ENCODE data around the gene SLC4A11. TPM values are rescaled to one million over a fixed set of nuclear protein-coding genes. Genes with fewer than 3 reads are reported as not detected.

The SLC4A11 gene
- total and polyA plus RNA-seq, 7 donors = 0.10 to 1.4 (median 0.44) TPM

DNA sequence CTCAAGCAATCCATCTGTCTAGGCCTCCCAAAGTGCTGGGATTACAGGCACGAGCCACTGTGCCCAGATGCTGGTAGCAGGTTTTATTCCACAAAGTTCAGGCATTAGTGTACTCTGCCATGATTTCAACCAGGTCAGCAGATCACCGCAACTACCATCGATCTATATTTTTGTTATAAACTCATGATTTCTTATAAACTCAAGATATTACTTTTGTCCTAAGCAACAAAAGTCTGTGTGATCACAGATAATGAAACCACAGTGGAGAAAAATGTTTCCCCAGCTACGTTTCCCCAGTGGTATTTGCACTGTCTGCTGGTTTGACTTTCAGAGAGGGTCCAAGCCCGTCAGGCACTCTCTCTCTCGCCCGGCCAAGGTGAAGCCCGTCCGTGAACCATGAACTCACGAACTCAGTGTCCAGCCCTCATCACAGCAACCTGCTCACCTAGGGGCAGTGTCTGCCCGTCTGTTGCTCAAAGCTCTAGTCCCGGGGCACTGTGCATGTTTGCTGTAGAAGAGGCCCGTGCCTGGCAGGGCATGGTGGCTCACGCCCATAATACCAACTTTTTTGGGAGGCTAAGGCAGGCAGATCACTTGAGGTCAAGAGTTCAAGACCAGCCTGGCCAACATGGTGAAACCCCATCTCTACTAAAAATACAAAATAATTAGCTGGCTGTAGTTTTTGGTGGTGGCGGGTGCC is 7.0 kb downstream of the SLC4A11 start:
- DNase-seq (no peak), ATAC-seq (no peak)
- no peaks in the 10 kb centered on the region for H3K36me3 ChIP-seq (ENCODE audit: insufficient read depth in 1 of 2, low read depth in 1 of 2)
- intact Hi-C loops (cut with DNase I) = no loop called here
- H3K9me3 ChIP-seq = no peaks in the 10 kb centered on the region
- peaks cover 0 to 5% (median 2%) of the 10 kb centered on the region in 3 donors for H3K27me3 ChIP-seq (ENCODE audit: insufficient read depth in 3 of 3, low read length in 2 of 3)
- no peaks in the 10 kb centered on the region for H3K4me1 ChIP-seq
- H3K4me3 ChIP-seq = no peak overlapping the region
- no peak overlapping the region for H3K27ac ChIP-seq
- 91 to 94% (median 92%) methylated on average over 15 of the region's 15 CpGs for WGBS, 3 donors
- TF ChIP-seq, protein P1, sequence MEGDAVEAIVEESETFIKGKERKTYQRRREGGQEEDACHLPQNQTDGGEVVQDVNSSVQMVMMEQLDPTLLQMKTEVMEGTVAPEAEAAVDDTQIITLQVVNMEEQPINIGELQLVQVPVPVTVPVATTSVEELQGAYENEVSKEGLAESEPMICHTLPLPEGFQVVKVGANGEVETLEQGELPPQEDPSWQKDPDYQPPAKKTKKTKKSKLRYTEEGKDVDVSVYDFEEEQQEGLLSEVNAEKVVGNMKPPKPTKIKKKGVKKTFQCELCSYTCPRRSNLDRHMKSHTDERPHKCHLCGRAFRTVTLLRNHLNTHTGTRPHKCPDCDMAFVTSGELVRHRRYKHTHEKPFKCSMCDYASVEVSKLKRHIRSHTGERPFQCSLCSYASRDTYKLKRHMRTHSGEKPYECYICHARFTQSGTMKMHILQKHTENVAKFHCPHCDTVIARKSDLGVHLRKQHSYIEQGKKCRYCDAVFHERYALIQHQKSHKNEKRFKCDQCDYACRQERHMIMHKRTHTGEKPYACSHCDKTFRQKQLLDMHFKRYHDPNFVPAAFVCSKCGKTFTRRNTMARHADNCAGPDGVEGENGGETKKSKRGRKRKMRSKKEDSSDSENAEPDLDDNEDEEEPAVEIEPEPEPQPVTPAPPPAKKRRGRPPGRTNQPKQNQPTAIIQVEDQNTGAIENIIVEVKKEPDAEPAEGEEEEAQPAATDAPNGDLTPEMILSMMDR (IDR thresholded peaks at IDR 0.05) = no peak

DNA sequence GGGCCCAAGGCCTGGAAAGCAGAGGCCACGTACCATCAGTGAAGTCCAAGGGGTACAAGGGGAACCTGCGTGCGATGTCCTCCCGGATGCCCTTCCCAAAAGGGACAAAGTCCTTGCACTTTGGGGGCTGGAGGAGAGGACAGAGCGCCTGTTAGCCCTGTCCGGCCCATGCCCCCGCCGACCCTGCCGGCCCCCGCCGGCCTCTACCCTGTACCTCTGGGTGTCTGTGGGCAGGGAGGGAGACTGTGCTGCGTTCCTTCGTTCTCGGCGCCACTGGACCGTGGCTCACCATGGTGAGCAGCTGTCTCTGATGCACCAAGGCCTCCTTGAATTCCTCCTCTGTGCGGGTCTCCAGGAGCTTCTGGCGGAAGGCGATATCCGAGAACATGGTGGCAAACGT is 7.9 kb downstream of the SLC4A11 start:
- DNase-seq (no peak), ATAC-seq (no peak)
- Histone ChIP-seq H3K27me3 (ENCODE audit: insufficient read depth in 3 of 3, low read length in 2 of 3) (peaks cover 0 to 2% (median 0%) of the 10 kb centered on the region in 3 donors), H3K4me1 (no peaks in the 10 kb centered on the region), H3K27ac (no peak overlapping the region), H3K4me3 (no peak overlapping the region), H3K36me3 (ENCODE audit: insufficient read depth in 1 of 2, low read depth in 1 of 2) (no peaks in the 10 kb centered on the region), H3K9me3 (no peaks in the 10 kb centered on the region)
- 91 to 95% (median 93%) methylated on average over 21 of the region's 21 CpGs for WGBS, 3 donors
- intact Hi-C loops (cut with DNase I) = no loop called here
- TF ChIP-seq, protein P1 (IDR thresholded peaks at IDR 0.05) = no peak

- intact Hi-C loops (cut with DNase I) = no loop called here
- ATAC-seq (no peak), DNase-seq (no peak)
- H3K27ac ChIP-seq = no peak overlapping the region
- H3K36me3 ChIP-seq (ENCODE audit: insufficient read depth in 1 of 2, low read depth in 1 of 2) = no peaks in the 10 kb centered on the region
- H3K4me3 ChIP-seq = no peak overlapping the region
- no peaks in the 10 kb centered on the region for H3K4me1 ChIP-seq
- H3K27me3 ChIP-seq (ENCODE audit: insufficient read depth in 3 of 3, low read length in 2 of 3) = no peaks in the 10 kb centered on the region
- WGBS, 3 donors = 90 to 93% (median 91%) methylated on average over 11 to 14 of the region's 14 CpGs
- no peaks in the 10 kb centered on the region for H3K9me3 ChIP-seq
- TF ChIP-seq, protein P1 (IDR thresholded peaks at IDR 0.05) = no peak
These were observed 9.2 kb downstream of the SLC4A11 start for GRCh38 chr20:3229798-3230197.

- Histone ChIP-seq H3K9me3 (no peaks in the 10 kb centered on the region), H3K4me3 (no peak overlapping the region), H3K36me3 (ENCODE audit: insufficient read depth in 1 of 2, low read depth in 1 of 2) (no peaks in the 10 kb centered on the region), H3K27me3 (ENCODE audit: insufficient read depth in 3 of 3, low read length in 2 of 3) (no peaks in the 10 kb centered on the region), H3K4me1 (no peaks in the 10 kb centered on the region), H3K27ac (no peak overlapping the region)
- intact Hi-C loops (cut with DNase I) = no loop called here
- ATAC-seq (no peak), DNase-seq (no peak)
- TF ChIP-seq, protein P1 (IDR thresholded peaks at IDR 0.05) = no peak
- WGBS, 3 donors = 92 to 94% (median 94%) methylated on average over 19 to 22 of the region's 22 CpGs
These were observed 9.8 kb downstream of the SLC4A11 start for GRCh38 chr20:3229158-3229557.

DNA sequence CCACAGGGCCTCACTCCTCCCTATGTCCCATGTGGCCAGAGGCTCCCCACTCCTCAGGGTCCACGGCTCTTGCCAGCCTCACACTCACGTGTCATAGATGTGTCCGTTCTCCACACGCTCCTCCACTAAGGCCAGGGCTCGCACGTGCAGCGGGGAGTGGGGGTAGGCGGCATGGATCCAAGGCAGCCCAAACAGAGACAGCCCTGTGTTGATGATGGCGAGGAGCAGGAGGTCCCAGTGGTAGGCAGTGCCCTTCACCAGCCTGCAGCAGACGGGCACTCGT is 10.3 kb downstream of the SLC4A11 start:
- ATAC-seq = no peak
- no peaks in the 10 kb centered on the region for H3K36me3 ChIP-seq (ENCODE audit: insufficient read depth in 1 of 2, low read depth in 1 of 2)
- peaks cover 4% of the 10 kb centered on the region for H3K4me1 ChIP-seq
- H3K4me3 ChIP-seq = no peak overlapping the region
- 79 to 91% (median 87%) methylated on average over 11 of the region's 11 CpGs for WGBS, 3 donors
- no peaks in the 10 kb centered on the region for H3K9me3 ChIP-seq
- no peak overlapping the region for H3K27ac ChIP-seq
- no peak for DNase-seq
- TF ChIP-seq, protein P1 (IDR thresholded peaks at IDR 0.05) = no peak
- intact Hi-C loops (cut with DNase I) = no loop called here
- no peaks in the 10 kb centered on the region for H3K27me3 ChIP-seq (ENCODE audit: insufficient read depth in 3 of 3, low read length in 2 of 3)

Data from psoas muscle (tissue), 8 donors.